Liver (tissue), 9 donors: Measurements from ENCODE around the gene MYO7B. TPM values are rescaled to one million over a fixed set of nuclear protein-coding genes. Genes with fewer than 3 reads are reported as not detected.

ENCODE experiments used
- DNase-seq: peaks from one replicate; pipeline ENCODE4 v3.0.0-alpha.2; 2017; ENCODE audit warnings: low spot score
- H3K27ac ChIP-seq, 2 donors: one replicate each; pipeline ENCODE4 v1.7.0; 2013; ENCODE audit warnings: inconsistent platforms in 2 of 2, low read length in 2 of 2, control low read depth in 1 of 2, low read depth in 1 of 2, mild to moderate bottlenecking in 1 of 2
- H3K27me3 ChIP-seq, 4 donors: one replicate each; pipeline versions ENCODE4 v1.6.1 to v1.7.0; 2013; ENCODE audit warnings: low read length in 3 of 4, inconsistent platforms in 1 of 4, mild to moderate bottlenecking in 1 of 4, moderate library complexity in 1 of 4; ENCODE audit not compliant: control insufficient read depth in 4 of 4, insufficient read depth in 4 of 4
- H3K36me3 ChIP-seq, 4 donors: one replicate each; pipeline versions ENCODE4 v1.6.1 to v1.7.0; 2013; ENCODE audit warnings: low read length in 3 of 4, mild to moderate bottlenecking in 3 of 4, low read depth in 1 of 4, moderate library complexity in 1 of 4; ENCODE audit not compliant: control insufficient read depth in 4 of 4, insufficient read depth in 3 of 4
- H3K4me1 ChIP-seq, 4 donors: one replicate each; pipeline versions ENCODE4 v1.6.1 to v1.7.0; 2013; ENCODE audit warnings: low read length in 3 of 4, mild to moderate bottlenecking in 3 of 4, moderate library complexity in 1 of 4; ENCODE audit not compliant: control insufficient read depth in 4 of 4, insufficient read depth in 4 of 4
- H3K4me3 ChIP-seq, 3 donors: one replicate each; pipeline versions ENCODE4 v1.6.1 to v1.7.0; 2013; ENCODE audit warnings: low read length in 3 of 3, control low read depth in 1 of 3, low read depth in 1 of 3, mild to moderate bottlenecking in 1 of 3
- H3K9ac ChIP-seq, 2 donors: one replicate each; pipeline ENCODE4 v1.7.0; 2013; ENCODE audit warnings: low read length in 2 of 2, mild to moderate bottlenecking in 2 of 2, moderate library complexity in 2 of 2, control low read depth in 1 of 2, low read depth in 1 of 2
- H3K9me3 ChIP-seq, 4 donors: one replicate each; pipeline versions ENCODE4 v1.6.1 to v1.7.0; 2013; ENCODE audit warnings: low read length in 3 of 4; ENCODE audit not compliant: control insufficient read depth in 4 of 4
- CTCF ChIP-seq: fragments of 150-350 bp; IDR thresholded peaks from 2 replicates; pipeline ENCODE4 v1.5.1; 2017; ENCODE audit warnings: improper control_type of control experiment, low read depth, low read length; ENCODE audit not compliant: missing input control
- EGR1 ChIP-seq, 2 donors: IDR thresholded peaks; 2 replicates each; pipeline ENCODE4 v1.6.1; 2016 to 2018; ENCODE audit warnings: antibody characterized with exemption in 2 of 2, low read depth in 2 of 2
- FOXA2 ChIP-seq: IDR thresholded peaks from 2 replicates; pipeline ENCODE4 v1.6.1; 2016; ENCODE audit warnings: antibody characterized with exemption
- GABPA ChIP-seq, 2 donors: IDR thresholded peaks in 1 of 2; conservative IDR thresholded peaks in 1 of 2; 2 replicates each; pipeline ENCODE4 v1.6.1; 2016; ENCODE audit warnings: antibody characterized with exemption in 2 of 2, mild to moderate bottlenecking in 1 of 2, moderate library complexity in 1 of 2
- HNF4A ChIP-seq, 2 donors: conservative IDR thresholded peaks; 2 replicates each; pipeline ENCODE4 v1.6.1; 2016; ENCODE audit warnings: antibody characterized with exemption in 2 of 2, mild to moderate bottlenecking in 2 of 2
- HNF4G ChIP-seq: IDR thresholded peaks from 2 replicates; pipeline ENCODE4 v1.6.1; 2016; ENCODE audit warnings: antibody characterized with exemption
- JUND ChIP-seq, 2 donors: IDR thresholded peaks; 2 replicates each; pipeline ENCODE4 v1.6.1; 2016; ENCODE audit warnings: antibody characterized with exemption in 2 of 2
- MAX ChIP-seq: IDR thresholded peaks from 2 replicates; pipeline ENCODE4 v1.6.1; 2016; ENCODE audit warnings: antibody characterized with exemption
- NR2F2 ChIP-seq: IDR thresholded peaks from 2 replicates; pipeline ENCODE4 v1.6.1; 2016; ENCODE audit warnings: antibody characterized with exemption
- REST ChIP-seq: IDR thresholded peaks from 2 replicates; pipeline ENCODE4 v1.6.1; 2016; ENCODE audit warnings: antibody characterized with exemption, mild to moderate bottlenecking
- RXRA ChIP-seq, 2 donors: IDR thresholded peaks; 2 replicates each; pipeline ENCODE4 v1.6.1; 2017 to 2018; ENCODE audit warnings: antibody characterized with exemption in 2 of 2, mild to moderate bottlenecking in 1 of 2
- WGBS: extraction: QIAGEN DNeasy Blood & Tissue Kit; methylation state at CpG from one replicate; pipeline ENCODE4 v1.1.7; 2013; 5-methylcytosine and 5-hydroxymethylcytosine counted together
- polyA plus RNA-seq, 2 donors: library from polyadenylated mRNA; stranded (reverse) in 1 of 2; unstranded in 1 of 2; fragments of 200-250 nt in 1 of 2; fragments of >200 nt in 1 of 2; fragmentation: Nextera tagmentation in 1 of 2; extraction: Ambion mirVana in 1 of 2; gene quantifications; one replicate each; pipeline versions ENCODE4 v1.2.1 to v1.2.3, GENCODE V29; 2013 to 2015
- total RNA-seq, 2 donors: library from RNA; depleted of rRNA; stranded (reverse); fragments of >200 nt; gene quantifications; one replicate each; pipeline ENCODE4 v1.2.3, GENCODE V29; 2014
- donor health status: healthy.
- donor health status: healthy.
- donor health status: healthy.
- donor health status: healthy.
- donor health status: healthy.

The MYO7B gene
- total and polyA plus RNA-seq, 4 donors = 0.15 to 1.1 (median 0.64) TPM

GRCh38 chr2:127486247-127487058, 49.0 kb upstream of the MYO7B start:
- no peak for TF ChIP-seq RXRA (IDR thresholded peaks at IDR 0.05)
- no peak for TF ChIP-seq MAX
- H3K36me3 ChIP-seq = peaks cover 11 to 77% (median 70%) of the 10 kb centered on the region in 4 donors

GRCh38 chr2:127490283-127490682, 45.2 kb upstream of the MYO7B start:
- DNase-seq = no peak

More at GRCh38 chr2:127486247-127487058, 49.0 kb upstream of the MYO7B start:
- Histone ChIP-seq H3K9me3 (no peaks in the 10 kb centered on the region), H3K4me1 (no peaks in the 10 kb centered on the region), H3K9ac (no peak overlapping the region), H3K27ac (no peak overlapping the region), H3K4me3 (no peak overlapping the region), H3K27me3 (no peaks in the 10 kb centered on the region)
- DNase-seq = no peak
- 85% methylated on average over 8 of the region's 8 CpGs for WGBS

More at GRCh38 chr2:127490283-127490682, 45.2 kb upstream of the MYO7B start:
- Histone ChIP-seq H3K9me3 (no peaks in the 10 kb centered on the region), H3K27me3 (no peaks in the 10 kb centered on the region), H3K27ac (no peak overlapping the region), H3K4me3 (no peak overlapping the region), H3K9ac (no peak overlapping the region), H3K36me3 (peaks cover 16 to 89% (median 69%) of the 10 kb centered on the region in 4 donors), H3K4me1 (no peaks in the 10 kb centered on the region)
- 92% methylated on average over 4 of the region's 4 CpGs for WGBS
- no peak for TF ChIP-seq FOXA2
- no peak for TF ChIP-seq GABPA (IDR thresholded peaks at IDR 0.05 in 1 of 2, conservative IDR thresholded peaks at IDR 0.05 in 1 of 2)
- no peak for TF ChIP-seq CTCF
- TF ChIP-seq NR2F2 = no peak
- TF ChIP-seq EGR1 (IDR thresholded peaks at IDR 0.05; ENCODE audit: low read depth in 2 of 2) = no peak
- TF ChIP-seq RXRA (IDR thresholded peaks at IDR 0.05) = no peak
- no peak for TF ChIP-seq REST
- TF ChIP-seq JUND (IDR thresholded peaks at IDR 0.05) = no peak
- no peak for TF ChIP-seq HNF4A (conservative IDR thresholded peaks at IDR 0.05)
- TF ChIP-seq HNF4G = no peak
